HK-2 (cell line): ENCODE results near the gene PTGER2.

ENCODE experiments used
- DNase-seq: peaks from one replicate; pipeline ENCODE4 v3.0.0-alpha.2; 2018; ENCODE audit not compliant: unreplicated experiment

The PTGER2 gene, protein sequence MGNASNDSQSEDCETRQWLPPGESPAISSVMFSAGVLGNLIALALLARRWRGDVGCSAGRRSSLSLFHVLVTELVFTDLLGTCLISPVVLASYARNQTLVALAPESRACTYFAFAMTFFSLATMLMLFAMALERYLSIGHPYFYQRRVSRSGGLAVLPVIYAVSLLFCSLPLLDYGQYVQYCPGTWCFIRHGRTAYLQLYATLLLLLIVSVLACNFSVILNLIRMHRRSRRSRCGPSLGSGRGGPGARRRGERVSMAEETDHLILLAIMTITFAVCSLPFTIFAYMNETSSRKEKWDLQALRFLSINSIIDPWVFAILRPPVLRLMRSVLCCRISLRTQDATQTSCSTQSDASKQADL

DNA sequence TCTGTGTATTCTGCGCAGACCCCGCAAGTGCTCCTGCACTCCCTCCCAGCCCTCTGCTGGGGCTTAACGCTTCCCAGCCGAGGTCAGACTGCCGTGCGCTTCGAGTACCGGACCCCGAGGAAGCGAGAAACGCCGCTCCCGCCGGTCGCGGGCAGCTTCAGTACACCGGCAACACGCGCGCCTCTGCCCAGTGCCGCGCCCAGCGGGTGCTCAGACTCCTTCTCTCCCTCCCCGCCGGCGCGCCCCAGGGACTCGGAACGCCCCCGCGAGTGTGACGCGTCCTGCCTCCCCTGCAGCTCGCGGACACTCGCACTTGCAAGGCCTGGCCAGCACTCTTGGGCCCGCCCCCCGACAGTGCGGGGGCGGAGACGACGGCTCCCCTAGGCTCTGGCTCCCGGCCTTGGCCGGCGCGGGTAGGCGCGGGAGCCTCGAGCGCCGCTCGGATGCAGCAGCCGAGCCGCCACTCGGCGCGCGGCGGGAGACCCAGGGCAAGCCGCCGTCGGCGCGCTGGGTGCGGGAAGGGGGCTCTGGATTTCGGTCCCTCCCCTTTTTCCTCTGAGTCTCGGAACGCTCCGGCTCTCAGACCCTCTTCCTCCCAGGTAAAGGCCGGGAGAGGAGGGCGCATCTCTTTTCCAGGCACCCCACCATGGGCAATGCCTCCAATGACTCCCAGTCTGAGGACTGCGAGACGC lies at the start of gene PTGER2:
Gene PTGER2 (plus strand): TSS at position 410 of the 692 bp plus-strand sequence. CDS start 237 bp downstream, at position 647.
- DNase-seq: peak; percentile 90

DNA sequence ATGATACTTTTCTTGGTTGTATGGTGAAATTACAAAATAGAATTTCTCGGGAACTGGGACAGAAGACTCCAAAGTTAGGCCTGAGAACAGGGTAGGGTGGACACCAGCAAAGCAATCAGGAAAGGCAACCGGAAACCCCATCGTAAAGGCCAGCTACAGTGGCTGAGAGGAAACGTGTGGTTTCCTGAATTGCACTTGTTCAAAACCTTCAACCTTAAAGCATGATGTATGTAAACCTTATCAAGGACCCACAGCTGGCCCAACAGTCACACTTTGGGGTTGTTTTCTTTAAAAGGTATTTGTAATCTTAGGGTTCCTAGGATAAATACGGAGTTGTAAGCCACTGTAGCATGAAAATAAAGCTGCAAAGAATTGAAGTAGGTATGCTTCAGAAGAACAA lies 48.9 kb upstream of the PTGER2 start:
- DNase-seq: no peak

DNA sequence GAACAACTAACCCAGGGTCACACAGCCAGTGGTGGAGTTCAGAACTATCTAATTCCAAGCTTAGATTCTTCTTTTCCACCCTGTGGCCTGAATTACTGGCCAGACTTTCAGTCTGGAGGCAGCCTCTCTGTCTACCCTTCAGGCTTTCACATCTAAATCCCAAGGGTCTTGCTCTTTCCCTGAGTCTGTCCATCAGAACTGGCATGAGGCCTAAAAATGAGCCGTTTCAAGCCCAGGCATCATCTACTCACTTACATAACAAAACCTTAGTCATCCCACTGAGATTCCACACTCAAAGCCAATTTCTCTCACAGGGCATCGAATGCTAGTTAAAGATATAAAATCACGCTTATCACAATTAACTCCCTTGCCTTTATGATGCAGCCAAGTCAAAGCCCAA lies 47.9 kb upstream of the PTGER2 start:
- DNase-seq: no peak

DNA sequence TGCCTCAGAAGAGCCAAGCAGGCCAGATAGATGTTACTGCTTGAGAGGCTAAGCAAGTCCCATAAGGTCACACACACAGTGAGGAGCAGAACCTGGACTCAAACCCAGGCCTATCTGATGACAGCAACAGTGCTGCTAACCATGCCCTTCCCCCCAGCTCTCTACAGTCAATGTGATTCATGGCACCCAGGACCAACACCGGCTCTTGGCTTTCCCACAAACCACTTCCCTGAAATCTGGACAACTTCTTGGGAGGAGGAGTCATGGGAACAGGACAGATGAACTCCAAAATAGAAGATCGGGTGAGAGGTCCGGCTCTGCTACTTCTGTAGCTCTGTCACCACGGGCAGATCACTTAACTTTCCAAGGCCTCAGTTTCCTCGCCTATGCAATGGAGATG lies 47.3 kb upstream of the PTGER2 start:
- DNase-seq: no peak

DNA sequence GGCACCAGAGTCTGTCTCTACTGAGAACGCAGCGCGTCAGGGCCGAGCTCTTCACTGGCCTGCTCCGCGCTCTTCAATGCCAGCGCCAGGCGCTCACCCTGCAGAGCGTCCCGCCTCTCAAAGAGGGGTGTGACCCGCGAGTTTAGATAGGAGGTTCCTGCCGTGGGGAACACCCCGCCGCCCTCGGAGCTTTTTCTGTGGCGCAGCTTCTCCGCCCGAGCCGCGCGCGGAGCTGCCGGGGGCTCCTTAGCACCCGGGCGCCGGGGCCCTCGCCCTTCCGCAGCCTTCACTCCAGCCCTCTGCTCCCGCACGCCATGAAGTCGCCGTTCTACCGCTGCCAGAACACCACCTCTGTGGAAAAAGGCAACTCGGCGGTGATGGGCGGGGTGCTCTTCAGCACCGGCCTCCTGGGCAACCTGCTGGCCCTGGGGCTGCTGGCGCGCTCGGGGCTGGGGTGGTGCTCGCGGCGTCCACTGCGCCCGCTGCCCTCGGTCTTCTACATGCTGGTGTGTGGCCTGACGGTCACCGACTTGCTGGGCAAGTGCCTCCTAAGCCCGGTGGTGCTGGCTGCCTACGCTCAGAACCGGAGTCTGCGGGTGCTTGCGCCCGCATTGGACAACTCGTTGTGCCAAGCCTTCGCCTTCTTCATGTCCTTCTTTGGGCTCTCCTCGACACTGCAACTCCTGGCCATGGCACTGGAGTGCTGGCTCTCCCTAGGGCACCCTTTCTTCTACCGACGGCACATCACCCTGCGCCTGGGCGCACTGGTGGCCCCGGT lies 46.4 kb upstream of the PTGER2 start, which contains the start of gene PTGDR:
Gene PTGDR (plus strand): TSS at position 198 of the 778 bp plus-strand sequence. CDS start 117 bp downstream, at position 315.
- DNase-seq: no peak

DNA sequence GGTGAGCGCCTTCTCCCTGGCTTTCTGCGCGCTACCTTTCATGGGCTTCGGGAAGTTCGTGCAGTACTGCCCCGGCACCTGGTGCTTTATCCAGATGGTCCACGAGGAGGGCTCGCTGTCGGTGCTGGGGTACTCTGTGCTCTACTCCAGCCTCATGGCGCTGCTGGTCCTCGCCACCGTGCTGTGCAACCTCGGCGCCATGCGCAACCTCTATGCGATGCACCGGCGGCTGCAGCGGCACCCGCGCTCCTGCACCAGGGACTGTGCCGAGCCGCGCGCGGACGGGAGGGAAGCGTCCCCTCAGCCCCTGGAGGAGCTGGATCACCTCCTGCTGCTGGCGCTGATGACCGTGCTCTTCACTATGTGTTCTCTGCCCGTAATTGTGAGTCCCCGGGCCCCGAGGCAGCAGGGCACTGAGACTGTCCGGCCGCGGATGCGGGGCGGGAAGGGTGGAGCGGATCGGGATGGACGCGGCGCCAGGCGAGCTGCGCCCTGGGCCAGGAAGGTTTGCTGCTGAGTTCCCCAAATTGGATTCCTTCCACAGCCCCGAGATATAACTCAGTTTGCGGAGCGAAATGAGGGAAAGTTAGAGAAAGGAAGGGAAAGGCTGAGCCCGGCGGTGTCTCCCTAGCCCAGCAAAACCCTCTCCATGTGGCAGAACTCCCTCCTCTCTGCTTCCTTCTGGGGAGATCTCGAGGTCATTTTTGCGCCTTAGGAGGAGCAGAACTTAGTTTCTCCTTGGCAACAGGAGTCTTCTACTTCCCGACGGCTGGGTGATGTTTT lies 45.6 kb upstream of the PTGER2 start:
- no peak for DNase-seq

DNA sequence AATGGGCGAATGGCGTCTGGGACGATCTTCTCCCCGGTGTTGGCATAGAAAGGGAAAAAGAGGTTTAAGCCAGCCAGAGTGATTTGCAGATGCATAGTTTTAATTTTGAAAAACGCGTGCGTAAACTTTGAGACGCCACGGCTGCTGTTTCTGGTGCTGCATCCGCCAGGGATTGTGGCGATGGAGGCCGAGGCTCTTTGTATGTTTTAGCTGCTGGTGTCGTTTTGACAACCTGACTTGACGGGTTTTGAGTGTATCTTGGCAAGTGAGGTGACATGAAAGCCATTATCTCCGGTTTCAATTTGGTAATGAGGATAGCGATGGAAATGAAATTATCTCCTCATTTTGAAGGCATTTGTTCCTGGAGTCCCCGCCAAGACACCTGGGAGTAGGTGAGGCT lies 45.0 kb upstream of the PTGER2 start:
- no peak for DNase-seq

DNA sequence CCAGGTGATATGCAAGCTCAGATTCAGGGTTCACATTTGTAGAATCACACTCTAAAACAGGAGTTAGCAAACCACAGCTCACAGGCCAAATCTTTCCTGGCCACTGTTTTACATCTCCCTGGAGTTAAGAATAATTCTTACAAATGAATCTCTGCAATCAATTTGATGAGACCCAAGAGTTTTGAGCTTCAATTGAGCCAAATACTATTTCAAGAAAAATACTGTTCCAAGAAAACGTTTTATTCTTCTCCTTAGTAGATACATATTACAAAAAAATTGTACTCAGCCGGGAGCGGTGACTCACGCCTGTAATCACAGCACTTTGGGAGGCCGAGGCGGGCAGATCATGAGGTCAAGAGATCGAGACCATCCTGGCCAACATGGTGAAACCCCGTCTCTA lies 44.1 kb upstream of the PTGER2 start:
- no peak for DNase-seq

DNA sequence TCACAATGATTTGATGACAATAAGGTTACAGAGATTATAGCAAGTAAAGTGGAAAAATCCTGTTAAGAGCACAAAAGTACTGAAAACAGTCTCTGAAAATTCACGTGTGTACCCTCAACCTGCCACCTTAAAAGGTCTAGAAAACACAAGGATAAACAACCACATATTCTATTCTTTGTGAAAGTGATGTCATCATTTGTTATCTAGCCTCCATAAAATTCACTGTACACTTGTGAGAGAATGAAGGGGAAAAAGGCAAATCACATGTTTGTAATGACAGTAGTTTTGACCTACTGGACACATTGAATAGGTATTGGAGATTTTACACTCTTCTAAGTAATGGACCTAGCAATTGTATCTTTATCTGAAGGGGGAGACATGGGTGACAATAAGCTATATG lies 42.6 kb upstream of the PTGER2 start:
- no peak for DNase-seq

DNA sequence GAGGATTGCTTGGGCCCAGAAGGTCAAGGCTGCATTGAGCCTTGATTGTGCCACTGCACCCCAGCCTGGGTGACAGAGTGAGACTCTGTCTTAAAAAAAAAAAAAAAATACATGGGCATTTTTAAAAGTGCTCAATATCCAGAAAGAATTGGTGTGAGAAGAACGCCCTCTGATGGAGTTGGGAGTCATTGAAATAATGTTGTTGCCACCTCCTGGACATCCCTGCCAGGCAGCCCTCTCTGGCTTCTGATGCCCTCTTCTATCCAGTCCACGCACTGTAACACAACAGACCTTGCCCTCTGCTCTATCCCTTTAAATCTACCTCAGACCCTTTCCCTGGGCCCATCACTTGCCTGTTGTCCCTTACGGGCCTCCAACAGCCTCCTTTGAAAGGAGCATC lies 41.7 kb upstream of the PTGER2 start:
- DNase-seq: no peak

DNA sequence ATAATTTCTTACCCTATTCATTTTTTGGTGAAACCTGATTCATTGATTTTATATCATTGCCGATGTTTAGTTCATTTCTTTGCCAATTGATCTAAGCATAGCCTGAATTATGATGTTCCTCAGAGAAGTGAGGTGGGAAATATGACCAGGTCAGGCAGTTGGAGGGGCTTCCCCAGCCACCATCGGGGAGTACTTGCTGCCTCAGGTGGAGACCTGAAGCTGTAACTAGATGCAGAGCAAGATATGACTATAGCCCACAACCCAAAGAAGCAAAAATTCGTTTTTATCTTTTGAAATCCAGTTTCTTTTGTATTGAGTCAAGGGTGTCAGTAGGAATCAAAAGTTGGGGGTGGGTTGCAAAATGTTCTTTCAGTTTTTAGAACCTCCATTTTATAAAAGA lies 38.7 kb upstream of the PTGER2 start:
- DNase-seq: no peak

DNA sequence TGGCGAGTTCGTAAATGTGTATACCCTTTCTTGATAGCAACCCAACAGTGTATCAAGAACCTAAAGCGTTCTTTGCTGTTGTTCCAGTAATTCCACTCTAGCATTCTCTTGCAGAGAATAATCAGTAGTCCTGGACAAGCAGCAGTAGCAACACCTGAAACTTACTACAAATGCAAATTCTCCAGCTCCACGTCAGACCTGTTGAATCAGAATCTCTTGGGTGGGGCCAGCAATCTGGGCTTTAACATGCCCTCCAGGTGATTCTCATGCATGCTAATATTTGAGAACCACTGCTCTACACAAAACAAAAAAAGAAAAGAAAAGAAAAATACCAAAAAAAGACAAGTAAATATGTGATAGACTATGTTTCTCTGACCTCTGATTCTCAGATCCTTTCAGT lies 36.6 kb upstream of the PTGER2 start:
- no peak for DNase-seq

DNA sequence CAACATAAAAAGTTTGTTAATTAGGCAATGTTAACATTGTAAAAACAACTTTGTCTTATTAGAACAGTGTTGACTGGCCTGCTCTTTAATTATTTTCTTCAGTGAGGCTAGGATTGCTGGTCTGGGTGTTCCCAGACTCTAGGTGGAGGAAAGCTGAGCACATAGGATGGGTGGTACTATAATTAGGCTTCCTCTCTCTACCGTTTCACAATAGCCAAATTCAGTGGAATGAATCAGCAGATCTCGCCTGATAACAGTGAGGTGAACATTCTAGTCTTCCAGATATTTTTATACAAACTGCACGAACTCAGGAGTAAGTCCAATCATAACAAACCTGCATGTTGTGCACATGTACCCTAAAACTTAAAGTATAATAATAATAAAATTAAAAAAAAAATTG lies 34.7 kb upstream of the PTGER2 start:
- DNase-seq: no peak

DNA sequence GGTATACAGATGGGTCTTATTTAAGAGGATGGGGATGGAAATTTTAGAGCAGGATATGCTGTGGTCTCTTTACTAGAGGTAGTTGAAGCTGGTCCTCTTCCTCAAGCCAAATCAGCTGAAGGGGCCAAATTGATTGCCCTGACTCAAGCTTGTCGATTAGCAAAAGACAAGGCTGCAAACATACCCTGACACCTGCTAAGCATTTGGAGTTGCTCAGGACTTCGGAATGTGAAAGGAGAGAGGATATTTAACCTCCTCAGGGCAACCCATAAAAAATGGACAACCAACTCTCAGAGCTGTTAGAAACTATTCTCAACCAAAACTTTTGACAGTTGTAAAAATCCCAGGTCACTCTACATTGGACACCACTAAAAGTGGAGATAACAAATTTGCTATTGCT lies 31.0 kb upstream of the PTGER2 start:
- DNase-seq: no peak

DNA sequence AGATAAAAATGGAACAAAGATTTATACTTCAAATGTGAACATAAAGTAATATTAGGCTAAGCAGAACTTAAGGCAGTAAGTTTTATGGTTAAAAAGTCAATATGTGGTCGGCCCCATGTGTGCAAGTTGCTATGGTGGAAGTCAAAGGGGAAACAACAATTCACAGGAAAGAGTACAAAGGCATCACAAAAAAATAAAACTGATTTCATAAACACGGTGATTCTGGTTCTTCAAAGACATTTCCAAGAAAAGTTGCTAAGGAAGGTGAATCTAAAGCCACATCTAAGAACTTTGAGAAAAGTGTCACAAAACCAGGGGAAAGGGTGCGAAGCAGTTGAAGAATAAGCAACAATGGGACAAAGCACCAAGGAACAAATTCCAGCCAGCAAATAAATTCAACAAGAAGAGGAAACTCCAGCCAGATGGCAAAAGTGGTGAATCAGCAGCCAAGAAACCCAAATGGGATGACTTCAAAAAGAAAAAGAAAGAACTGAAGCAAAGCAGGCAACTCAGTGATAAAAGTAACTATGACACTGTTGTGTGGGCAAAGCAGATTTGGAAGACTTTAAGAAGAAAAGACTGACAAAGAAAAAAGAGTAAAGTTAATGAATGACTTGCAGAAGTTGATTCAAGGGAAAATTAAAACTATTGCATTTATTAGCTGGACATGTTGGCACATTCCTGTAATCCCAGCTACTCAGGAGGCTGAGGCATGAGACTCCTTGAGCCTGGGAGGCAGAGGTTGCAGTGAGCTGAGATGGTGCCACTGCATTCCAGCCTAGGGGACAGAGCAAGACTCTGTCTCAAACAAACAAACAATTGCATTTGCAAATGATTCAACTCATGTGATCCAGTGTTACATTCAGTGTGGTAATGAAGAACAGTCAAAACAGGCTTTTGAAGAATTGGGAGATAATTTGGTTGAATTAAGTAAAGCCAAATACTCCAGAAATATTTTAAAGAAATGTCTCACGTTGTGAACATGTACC lies 27.2 kb upstream of the PTGER2 start:
- no peak for DNase-seq

DNA sequence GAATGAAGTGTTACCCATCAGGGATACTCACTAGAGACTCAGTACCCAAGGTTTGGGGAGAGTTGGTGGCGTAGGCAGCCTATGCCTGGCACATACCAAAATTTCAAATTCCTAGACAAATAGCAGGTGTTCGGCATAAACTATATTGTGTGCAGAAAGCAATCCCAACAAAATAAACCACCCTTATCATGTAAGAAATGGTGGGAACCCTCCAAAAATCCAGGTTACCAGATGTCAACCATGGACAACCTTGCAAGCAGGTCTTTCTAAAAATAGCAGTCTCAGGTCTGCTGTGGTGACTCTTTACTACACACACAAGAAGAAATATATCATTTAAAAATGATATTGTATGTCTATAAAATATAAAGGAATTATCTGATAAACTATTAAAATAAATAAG lies 17.7 kb upstream of the PTGER2 start:
- no peak for DNase-seq

DNA sequence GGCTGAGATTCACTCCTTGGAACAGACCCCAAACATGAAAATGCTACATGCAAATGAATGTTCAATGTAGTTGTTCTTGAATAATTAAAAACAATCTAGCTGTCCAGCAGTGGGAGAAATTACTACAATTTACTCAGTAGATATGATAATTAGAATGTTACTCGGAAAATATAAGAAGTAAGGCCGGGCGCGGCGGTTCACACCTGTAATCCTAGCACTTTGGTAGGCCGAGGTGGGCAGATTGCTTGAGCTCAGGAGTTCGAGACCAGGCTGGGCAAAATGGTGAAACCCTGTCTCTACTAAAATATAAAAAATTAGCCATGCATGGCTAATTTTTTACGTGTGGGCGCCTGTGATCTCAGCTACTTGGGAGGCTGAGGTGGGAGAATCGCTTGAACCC lies 15.3 kb upstream of the PTGER2 start:
- no peak for DNase-seq

DNA sequence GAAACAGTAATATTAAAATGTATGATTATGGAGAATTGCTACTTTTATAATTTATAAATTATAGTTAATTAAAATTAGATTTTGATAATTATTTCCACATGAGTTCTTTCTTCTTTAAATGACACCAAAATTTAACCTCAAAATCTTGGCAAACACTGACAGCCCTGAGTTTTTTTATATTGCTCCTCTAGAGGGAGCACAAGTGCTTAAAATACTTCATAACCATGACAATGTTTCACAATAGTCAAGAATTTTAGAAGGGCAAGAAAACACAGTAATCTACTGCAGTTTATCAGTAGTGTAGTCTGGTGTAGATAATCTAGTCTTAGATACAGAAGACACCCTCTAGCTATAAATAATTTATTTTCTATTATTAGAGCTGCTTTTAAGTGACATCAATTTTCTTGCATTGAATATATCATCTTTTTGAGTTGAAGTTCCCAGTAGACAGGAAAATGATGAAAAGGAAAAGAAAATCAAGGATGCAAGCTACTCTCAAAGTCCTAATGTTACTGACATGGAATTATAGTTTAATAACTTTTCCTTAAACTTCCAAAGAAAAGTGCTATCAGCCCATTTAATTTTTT lies 14.3 kb upstream of the PTGER2 start:
- no peak for DNase-seq

DNA sequence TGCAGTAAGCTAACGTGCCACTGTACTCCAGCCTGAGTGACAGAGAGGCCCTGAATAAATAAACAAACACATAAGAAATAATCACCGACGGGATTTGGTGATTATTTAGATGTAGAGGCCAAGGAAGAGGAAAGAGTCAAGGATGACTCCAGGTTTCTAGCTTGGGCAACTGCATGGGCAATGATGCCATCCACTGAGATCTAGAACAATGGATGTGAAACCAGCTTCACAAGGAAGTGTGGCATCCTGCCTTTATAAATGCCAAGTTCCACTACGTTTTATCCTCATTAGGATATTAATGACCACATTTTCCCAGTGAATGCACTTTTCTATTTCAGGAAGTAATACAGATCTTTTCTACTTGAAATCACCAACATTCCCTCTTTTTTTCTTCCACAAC lies 10.9 kb upstream of the PTGER2 start:
- no peak for DNase-seq

DNA sequence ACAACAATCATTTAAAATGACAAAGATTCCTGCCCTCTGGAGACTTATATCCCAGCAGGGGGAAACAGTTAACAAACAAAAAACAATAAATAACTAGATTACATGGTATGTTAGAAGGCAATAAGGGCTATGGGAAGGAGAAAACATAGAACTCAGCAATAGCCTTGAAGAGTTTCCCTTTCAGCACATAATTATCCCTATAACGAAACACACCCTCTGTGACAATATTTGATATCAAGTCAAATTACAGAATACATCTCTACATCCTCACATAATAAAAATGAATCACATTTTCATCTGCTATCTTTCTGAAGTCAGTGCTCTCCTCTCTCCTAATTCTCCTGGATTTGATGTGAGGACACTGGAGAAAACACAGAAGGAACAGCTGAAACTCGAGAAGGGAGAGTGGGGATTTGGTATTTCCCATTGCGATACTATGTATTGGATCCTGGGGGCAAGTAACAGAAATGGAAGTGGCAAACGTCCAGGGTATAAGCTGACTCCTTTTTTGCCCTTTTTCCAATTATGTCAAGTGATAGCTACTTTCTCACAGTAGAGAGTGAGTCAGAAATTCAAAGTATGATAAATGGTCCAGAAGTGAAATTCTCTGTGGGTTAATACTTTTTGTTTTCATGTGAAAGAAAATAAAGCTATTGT lies 9.7 kb upstream of the PTGER2 start:
- no peak for DNase-seq
